H1 (cell line): Measurements from ENCODE around the gene INPP5E. TPM values are rescaled to one million over a fixed set of nuclear protein-coding genes. Genes with fewer than 3 reads are reported as not detected.
A peak's percentile ranks its signal among the peaks of the same experiment; 100 is the strongest.

Experiments used
- CTCF ChIA-PET: fragments of 300-600 bp; sonication (Branson Sonifier 250); formaldehyde crosslinking; loops from one replicate; lab custom pipeline; 2021; ENCODE audit not compliant: partially characterized antibody; lab: Charles Lee
- POLR2A ChIA-PET: fragments of 300-600 bp; sonication (Branson Sonifier 250); formaldehyde crosslinking; loops from one replicate; lab custom pipeline; 2021; ENCODE audit warnings: inconsistent platforms; ENCODE audit not compliant: partially characterized antibody; lab: Charles Lee
- DNase-seq, 2 experiments: peaks; one replicate each; pipeline versions ENCODE4 v3.0.0 to v3.0.0-alpha.2; 2010 to 2022; ENCODE audit warnings: low spot score in 2 of 2, low read depth in 1 of 2, mixed read lengths in 1 of 2
- FAIRE-seq: peaks from 2 replicates; lab custom pipeline; 2011; peaks lifted over from hg19 to GRCh38; lab: Jason Lieb, UNC
- H2AFZ ChIP-seq: 2 replicates; pipeline ENCODE4 v1.8.1; 2012; ENCODE audit warnings: low read length, inconsistent platforms
- H2AK5ac ChIP-seq: 2 replicates; pipeline ENCODE4 v1.6.1; 2013; ENCODE audit warnings: low read depth, low read length
- H2BK120ac ChIP-seq: replicated peaks from 2 replicates; pipeline ENCODE3; 2013; ENCODE audit warnings: low read depth, low read length, inconsistent platforms
- H2BK12ac ChIP-seq: 2 replicates; pipeline ENCODE4 v1.6.1; 2013; ENCODE audit warnings: low read depth, low read length
- H2BK15ac ChIP-seq: 2 replicates; pipeline ENCODE4 v1.6.1; 2013; ENCODE audit warnings: low read length
- H2BK20ac ChIP-seq: 2 replicates; pipeline ENCODE4 v1.6.1; 2013; ENCODE audit warnings: low read length
- H2BK5ac ChIP-seq: 2 replicates; pipeline ENCODE4 v1.6.1; 2013; ENCODE audit warnings: low read depth, low read length
- H3K14ac ChIP-seq: 2 replicates; pipeline ENCODE4 v1.6.1; 2013; ENCODE audit warnings: inconsistent platforms; ENCODE audit not compliant: insufficient read length
- H3K18ac ChIP-seq: 2 replicates; pipeline ENCODE4 v1.6.1; 2013; ENCODE audit warnings: low read length; ENCODE audit errors: extremely low read depth
- H3K23ac ChIP-seq: 2 replicates; pipeline ENCODE4 v1.6.1; 2013; ENCODE audit warnings: inconsistent platforms; ENCODE audit not compliant: insufficient read length
- H3K23me2 ChIP-seq: 2 replicates; pipeline ENCODE4 v1.6.1; 2013; ENCODE audit warnings: low read depth, low read length
- H3K27ac ChIP-seq: 2 replicates; pipeline ENCODE4 v1.6.1; 2011; ENCODE audit warnings: low read depth, low read length, inconsistent platforms
- H3K27me3 ChIP-seq, 4 experiments: replicated peaks in 1 of 4; 1 replicate in 1 of 4; 2 replicates in 3 of 4; pipeline versions ENCODE4 v1.6.1 to v1.8.1; 2011 to 2013; ENCODE audit warnings: low read length in 3 of 4, mild to moderate bottlenecking in 3 of 4, inconsistent platforms in 2 of 4, mixed read lengths in 2 of 4, moderate library complexity in 1 of 4; ENCODE audit not compliant: control insufficient read depth in 3 of 4, insufficient read depth in 3 of 4; ENCODE audit errors: extremely low read depth in 1 of 4
- H3K36me3 ChIP-seq, 4 experiments: 2 replicates each; pipeline versions ENCODE4 v1.6.1 to v1.8.1; 2011 to 2013; ENCODE audit warnings: mild to moderate bottlenecking in 4 of 4, low read length in 3 of 4, moderate library complexity in 2 of 4, control low read depth in 1 of 4, inconsistent platforms in 1 of 4; ENCODE audit not compliant: insufficient read depth in 4 of 4, control insufficient read depth in 2 of 4
- H3K4ac ChIP-seq: replicated peaks from 2 replicates; pipeline ENCODE3; 2013; ENCODE audit warnings: low read length, low read depth, mixed read lengths, inconsistent platforms; ENCODE audit not compliant: insufficient read length
- H3K4me1 ChIP-seq, 4 experiments: replicated peaks in 1 of 4; 1 replicate in 1 of 4; 2 replicates in 3 of 4; pipeline versions ENCODE4 v1.6.1 to v1.8.1; 2011 to 2013; ENCODE audit warnings: low read length in 3 of 4, inconsistent platforms in 2 of 4, mixed read lengths in 1 of 4; ENCODE audit not compliant: insufficient read depth in 4 of 4, control insufficient read depth in 3 of 4
- H3K4me2 ChIP-seq, 2 experiments: 2 replicates each; pipeline versions ENCODE4 v1.6.1 to v1.8.1; 2011 to 2013; ENCODE audit warnings: low read depth in 2 of 2, low read length in 2 of 2, control low read depth in 1 of 2, inconsistent platforms in 1 of 2, mild to moderate bottlenecking in 1 of 2; ENCODE audit not compliant: insufficient read depth in 1 of 2
- H3K4me3 ChIP-seq, 4 experiments: fragments of 200-600, 300-600 bp in 1 of 4; sonication (generic), shearing (Covaris generic), sonication (Bioruptor Twin) in 1 of 4; 2 replicates each; pipeline versions ENCODE4 v1.5.1 to v1.8.1; 2011 to 2016; ENCODE audit warnings: low read length in 4 of 4, low read depth in 3 of 4, control low read depth in 2 of 4, inconsistent platforms in 2 of 4, mild to moderate bottlenecking in 2 of 4, mixed read lengths in 1 of 4, moderate library complexity in 1 of 4; ENCODE audit not compliant: insufficient read depth in 2 of 4; ENCODE audit errors: extremely low read depth in 1 of 4
- H3K56ac ChIP-seq: replicated peaks from 2 replicates; pipeline ENCODE3; 2013; ENCODE audit warnings: low read depth, mild to moderate bottlenecking, mixed read lengths, low read length, inconsistent platforms; ENCODE audit not compliant: insufficient read length
- H3K79me1 ChIP-seq: 2 replicates; pipeline ENCODE4 v1.6.1; 2013; ENCODE audit warnings: low read depth, low read length, control low read depth
- H3K79me2 ChIP-seq, 2 experiments: 2 replicates each; pipeline versions ENCODE4 v1.6.1 to v1.8.1; 2012 to 2013; ENCODE audit warnings: low read length in 2 of 2, mild to moderate bottlenecking in 2 of 2, inconsistent platforms in 1 of 2; ENCODE audit not compliant: insufficient read depth in 2 of 2, control insufficient read depth in 1 of 2
- H3K9ac ChIP-seq, 4 experiments: replicated peaks in 1 of 4; 1 replicate in 1 of 4; 2 replicates in 3 of 4; pipeline versions ENCODE4 v1.6.1 to v1.8.1; 2011 to 2013; ENCODE audit warnings: low read depth in 3 of 4, low read length in 3 of 4, control low read depth in 2 of 4, mild to moderate bottlenecking in 2 of 4, moderate library complexity in 2 of 4, inconsistent platforms in 1 of 4; ENCODE audit errors: extremely low read depth in 1 of 4
- H3K9me3 ChIP-seq, 2 experiments: 2 replicates each; pipeline versions ENCODE4 v1.6.1 to v1.8.1; 2012 to 2013; ENCODE audit warnings: mild to moderate bottlenecking in 2 of 2, moderate library complexity in 2 of 2, control low read depth in 1 of 2, inconsistent platforms in 1 of 2, low read depth in 1 of 2, low read length in 1 of 2, mixed read lengths in 1 of 2; ENCODE audit not compliant: insufficient read depth in 2 of 2
- H4K20me1 ChIP-seq, 2 experiments: replicated peaks in 1 of 2; 2 replicates each; pipeline versions ENCODE3 to v1.8.1; 2011 to 2013; ENCODE audit warnings: inconsistent platforms in 2 of 2, low read length in 2 of 2, mild to moderate bottlenecking in 1 of 2; ENCODE audit not compliant: insufficient read depth in 2 of 2, control insufficient read depth in 1 of 2
- H4K5ac ChIP-seq: 2 replicates; pipeline ENCODE4 v1.6.1; 2013; ENCODE audit warnings: low read length, low read depth, mixed read lengths, inconsistent platforms; ENCODE audit not compliant: insufficient read length
- H4K8ac ChIP-seq: 2 replicates; pipeline ENCODE4 v1.8.0; 2013; ENCODE audit warnings: mild to moderate bottlenecking, moderate library complexity, low read length, inconsistent platforms; ENCODE audit not compliant: insufficient read depth; ENCODE audit errors: extremely low read depth
- H4K91ac ChIP-seq: replicated peaks from 2 replicates; pipeline ENCODE3; 2013; ENCODE audit warnings: low read length, mixed read lengths, inconsistent platforms; ENCODE audit not compliant: insufficient read length
- BACH1 ChIP-seq: IDR thresholded peaks from 2 replicates; pipeline ENCODE4 v1.6.1; 2012; ENCODE audit warnings: low read length, improper control_type of control experiment
- BRCA1 ChIP-seq: IDR thresholded peaks from 2 replicates; pipeline ENCODE4 v1.6.1; 2012; ENCODE audit warnings: low read depth, low read length, improper control_type of control experiment
- CBX8 ChIP-seq: fragments of 300-800, 300-1000 bp; sonication (generic); IDR thresholded peaks from 2 replicates; pipeline ENCODE4 v1.7.1; 2016; ENCODE audit warnings: low read depth, low read length, borderline replicate concordance
- CTBP2 ChIP-seq: IDR thresholded peaks from 2 replicates; pipeline ENCODE4 v1.7.0; 2011; ENCODE audit warnings: borderline replicate concordance, mild to moderate bottlenecking, moderate library complexity, mixed read lengths, low read length; ENCODE audit not compliant: insufficient read depth, insufficient read length
- JUN ChIP-seq: IDR thresholded peaks from 2 replicates; pipeline ENCODE4 v1.6.1; 2011; ENCODE audit warnings: low read depth, mild to moderate bottlenecking, improper control_type of control experiment, low read length
- POLR2A ChIP-seq, 2 experiments: IDR thresholded peaks; 1 replicate in 1 of 2; 2 replicates in 1 of 2; pipeline ENCODE4 v1.6.1; 2011; ENCODE audit warnings: low read depth in 2 of 2, low read length in 2 of 2, mild to moderate bottlenecking in 2 of 2; ENCODE audit errors: control extremely low read depth in 1 of 2
- RBBP5 ChIP-seq: IDR thresholded peaks from 2 replicates; pipeline ENCODE4 v1.7.1; 2012; ENCODE audit warnings: low read depth, mild to moderate bottlenecking, inconsistent platforms, low read length, moderate library complexity, borderline replicate concordance
- RFX5 ChIP-seq: IDR thresholded peaks from 2 replicates; pipeline ENCODE4 v1.6.1; 2011; ENCODE audit warnings: low read depth, low read length, improper control_type of control experiment, borderline replicate concordance
- SIN3A ChIP-seq, 2 experiments: IDR thresholded peaks in 1 of 2; conservative IDR thresholded peaks in 1 of 2; 2 replicates each; pipeline ENCODE4 v1.6.1; 2011 to 2012; ENCODE audit warnings: low read length in 2 of 2, improper control_type of control experiment in 1 of 2, low read depth in 1 of 2, mild to moderate bottlenecking in 1 of 2
- TAF7 ChIP-seq: optimal IDR thresholded peaks from 2 replicates; pipeline ENCODE3; 2011; ENCODE audit warnings: low read depth, mild to moderate bottlenecking, inconsistent platforms, low read length, moderate library complexity, borderline replicate concordance
- TBP ChIP-seq: IDR thresholded peaks from 2 replicates; pipeline ENCODE4 v1.6.1; 2011; ENCODE audit warnings: low read depth, low read length, improper control_type of control experiment
- TCF12 ChIP-seq: IDR thresholded peaks from 2 replicates; pipeline ENCODE4 v1.6.1; 2011; ENCODE audit warnings: low read depth, mild to moderate bottlenecking, low read length
- YY1 ChIP-seq: IDR thresholded peaks from 2 replicates; pipeline ENCODE4 v1.6.1; 2011; ENCODE audit warnings: low read depth, mild to moderate bottlenecking, low read length
- ZNF274 ChIP-seq: IDR thresholded peaks from 2 replicates; pipeline ENCODE4 v1.7.0; 2012; ENCODE audit warnings: low read length, borderline replicate concordance; ENCODE audit errors: extremely low read depth
- WGBS, 2 experiments: shearing (Covaris generic) in 1 of 2; methylation state at CpG; one replicate each; pipeline versions ENCODE4 v1.1.6 to v1.1.7; 2013 to 2015; ENCODE audit warnings: low lambda C conversion rate in 2 of 2, mixed read lengths in 2 of 2, inconsistent platforms in 1 of 2, low coverage in 1 of 2, missing lambda C conversion rate in 1 of 2; ENCODE audit not compliant: insufficient replicate concordance in 2 of 2, insufficient coverage in 1 of 2, insufficient read length in 1 of 2; ENCODE audit errors: extremely low coverage in 1 of 2, missing lambda C conversion rate in 1 of 2; 5-methylcytosine and 5-hydroxymethylcytosine counted together
- polyA plus RNA-seq, 7 experiments: library from polyadenylated mRNA; depleted of rRNA in 3 of 7; stranded (reverse) in 5 of 7; unstranded in 2 of 7; fragments of >200 nt in 5 of 7; fragments of 200-250 nt in 2 of 7; gene quantifications; 1 replicate in 5 of 7; 2 replicates in 1 of 7; 4 replicates in 1 of 7; pipeline versions ENCODE4 v1.2.1 to v1.2.3, GENCODE V29; 2011 to 2013; ENCODE audit warnings: missing spikeins in 2 of 7, mixed read lengths in 2 of 7
- total RNA-seq: library from RNA; stranded (reverse); fragmentation: NEBNext Ultra II Directional; extraction: Animal tissue kit (Norgen Biotek cat#: 25700); gene quantifications from 2 replicates; pipeline ENCODE4 v1.2.1, GENCODE V29; 2021

INPP5E gene
- total and polyA plus RNA-seq, 2 of the 8 experiments (the other 6 are each of a cell fraction or from before 2014, with no cell fraction given), result 8.7 to 11.3 TPM

- peaks cover 4 to 14% (median 6%) of the 10 kb centered on the region in 4 experiments; a peak in 6 of 8 replicates for H3K36me3 ChIP-seq
- 72% methylated on average over 5 of the region's 5 CpGs; no CpG with 5 or more reads in 1 of the 2 experiments for WGBS, 2 experiments
- H3K4ac ChIP-seq, result no peak overlapping the region
- H3K18ac ChIP-seq, result no peak overlapping the region
- H2AK5ac ChIP-seq, result no peak overlapping the region
- H2AFZ ChIP-seq, result no peak overlapping the region
- peaks cover 21 to 56% of the 10 kb centered on the region in 2 experiments for H3K79me2 ChIP-seq
- peaks cover 9% of the 10 kb centered on the region; the same call in 1 of the 2 replicates for H3K23me2 ChIP-seq
- H3K27me3 ChIP-seq, result no peaks in the 10 kb centered on the region
- H3K4me2 ChIP-seq, result peak overlapping the region; percentile 76 to 91
- H2BK20ac ChIP-seq, result no peak overlapping the region
- no peak overlapping the region for H3K27ac ChIP-seq
- H4K5ac ChIP-seq, result no peak overlapping the region
- H3K14ac ChIP-seq, result no peak overlapping the region
- H2BK12ac ChIP-seq, result no peak overlapping the region
- H3K23ac ChIP-seq, result no peak overlapping the region
- DNase-seq, result no peak
- ChIA-PET POLR2A (interaction anchor here (1.2 to 1.4 kb wide), 2 partner anchors 8 to 72 kb away, joined by 3 to 6 read pairs; no protein-coding TSS in a partner anchor), CTCF (interaction anchor here (0.9 kb wide), 1 partner anchor 81 kb away, joined by 3 read pairs; no protein-coding TSS in a partner anchor)
- H4K20me1 ChIP-seq, result peaks cover 12 to 24% of the 10 kb centered on the region in 2 experiments
- H3K79me1 ChIP-seq, result no peaks in the 10 kb centered on the region; the same call in none of the 2 replicates
- peak overlapping the region; percentile 75 to 88 (median 84); a peak in 7 of 8 replicates for H3K4me3 ChIP-seq
- H3K56ac ChIP-seq, result no peak overlapping the region
- H2BK120ac ChIP-seq, result no peak overlapping the region
- H2BK5ac ChIP-seq, result no peak overlapping the region; the same call in 1 of the 2 replicates
- no peak overlapping the region for H4K8ac ChIP-seq
- H3K4me1 ChIP-seq, result peaks cover 2 to 13% (median 3%) of the 10 kb centered on the region in 4 experiments
- FAIRE-seq, result no peak
- no peak overlapping the region for H2BK15ac ChIP-seq
- peak overlapping the region in 3 of 4 experiments; percentile 5 to 96 (median 89); a peak in 4 of 7 replicates for H3K9ac ChIP-seq
- no peak overlapping the region for H4K91ac ChIP-seq
- H3K9me3 ChIP-seq, result no peaks in the 10 kb centered on the region
- no peak for TF ChIP-seq BRCA1
- no peak for TF ChIP-seq RFX5
- no peak for TF ChIP-seq POLR2A (IDR thresholded peaks at IDR 0.05; ENCODE audit: control extremely low read depth in 1 of 2, low read depth in 2 of 2, low read length in 2 of 2)
- no peak for TF ChIP-seq JUN
- TF ChIP-seq TCF12, result no peak
- TF ChIP-seq TAF7, result no peak
- no peak for TF ChIP-seq TBP
- no peak for TF ChIP-seq CTBP2
- no peak for TF ChIP-seq RBBP5
- no peak for TF ChIP-seq YY1
- no peak for TF ChIP-seq SIN3A (conservative IDR thresholded peaks at IDR 0.05 in 1 of 2, IDR thresholded peaks at IDR 0.05 in 1 of 2; ENCODE audit: low read depth in 1 of 2, low read length in 2 of 2)
- no peak for TF ChIP-seq BACH1
- no peak for TF ChIP-seq CBX8
- TF ChIP-seq ZNF274, result no peak
These were observed 41.9 kb upstream of the INPP5E start for GRCh38 chr9:136481558-136481957.
